Transverse colon (tissue), 4 donors: ENCODE results near the gene ST8SIA1. TPM values are rescaled to one million over a fixed set of nuclear protein-coding genes. Genes with fewer than 3 reads are reported as not detected.

Source experiments
- DNase-seq: peaks from one replicate; pipeline ENCODE4 v3.0.0-alpha.2; 2019
- H3K27ac ChIP-seq, 4 donors: fragments of 200-600 bp; sonication (generic); 2 replicates each; pipeline ENCODE4 v1.5.1; 2016 to 2018; ENCODE audit warnings: inconsistent platforms in 4 of 4
- H3K27me3 ChIP-seq: fragments of 200-600 bp; sonication (generic); 2 replicates; pipeline ENCODE4 v1.5.1; 2017; ENCODE audit warnings: inconsistent platforms
- H3K36me3 ChIP-seq, 4 donors: fragments of 200-600 bp; sonication (generic); 2 replicates each; pipeline ENCODE4 v1.5.1; 2017 to 2019; ENCODE audit warnings: inconsistent platforms in 4 of 4
- H3K4me1 ChIP-seq, 4 donors: fragments of 200-600 bp; sonication (generic); 2 replicates each; pipeline ENCODE4 v1.5.1; 2017 to 2020; ENCODE audit warnings: inconsistent platforms in 4 of 4
- H3K4me3 ChIP-seq, 4 donors: fragments of 200-600 bp; sonication (generic); 1 replicate in 1 of 4; 2 replicates in 3 of 4; pipeline versions ENCODE4 v1.5.1 to v1.6.1; 2017 to 2019; ENCODE audit warnings: inconsistent platforms in 4 of 4
- H3K9me3 ChIP-seq, 2 donors: fragments of 200-600 bp; sonication (generic); 2 replicates each; pipeline ENCODE4 v1.5.1; 2017 to 2019; ENCODE audit warnings: inconsistent platforms in 2 of 2
- CTCF ChIP-seq, 5 experiments: fragments of 200-600 bp in 3 of 5; fragments of 450-650 bp in 2 of 5; sonication (generic) in 3 of 5; IDR thresholded peaks; 1 replicate in 2 of 5; 2 replicates in 3 of 5; pipeline ENCODE4 v1.5.1; 2016 to 2017; ENCODE audit warnings: antibody characterized with exemption in 5 of 5, inconsistent platforms in 3 of 5, mild to moderate bottlenecking in 2 of 5, moderate library complexity in 1 of 5
- EP300 ChIP-seq: sonication (generic); formaldehyde crosslinking; IDR thresholded peaks from one replicate; pipeline ENCODE4 v1.6.1; 2017; ENCODE audit warnings: antibody characterized with exemption, low read depth
- POLR2A ChIP-seq: fragments of 450-650 bp; IDR thresholded peaks from one replicate; pipeline ENCODE4 v1.6.1; 2016; ENCODE audit warnings: antibody characterized with exemption, mild to moderate bottlenecking, moderate library complexity
- POLR2AphosphoS5 ChIP-seq, 3 donors: sonication (generic); formaldehyde crosslinking; IDR thresholded peaks; one replicate each; pipeline ENCODE4 v1.6.1; 2016; ENCODE audit warnings: antibody characterized with exemption in 3 of 3
- WGBS, 2 donors: methylation state at CpG; one replicate each; pipeline ENCODE4 v1.1.5; 2018; ENCODE audit warnings: low coverage in 1 of 2; 5-methylcytosine and 5-hydroxymethylcytosine counted together
- in situ Hi-C, 4 donors: fragments of 200-750 bp; cut with MboI; loops; one replicate each; pipeline versions ENCODE4 v1.15.0 to v1.15.1; 2017; ENCODE audit warnings: low sequenced_read_pairs in 3 of 4, low pct_ligation_motif_present in 1 of 4, low pct_unique_long_range_greater_than_20kb in 1 of 4
- intact Hi-C: fragments of 100-400 bp; cut with DNase I; formaldehyde crosslinking; loops from one replicate; pipeline ENCODE4 v1.15.1; 2023; ENCODE audit warnings: low total_unique reads
- total RNA-seq, 4 donors: library from RNA; depleted of rRNA; stranded (reverse); fragments of >200 nt; gene quantifications; one replicate each; pipeline ENCODE4 v1.1.0, GENCODE V29; 2016

ST8SIA1 gene
- total RNA-seq, 4 donors from 2014 or later = 1.4 to 4.5 (median 3.9) TPM

- 83 to 84% methylated on average over 1 to 4 of the region's 4 CpGs for WGBS, 2 donors
- no peaks in the 10 kb centered on the region for H3K27me3 ChIP-seq
- in situ Hi-C loops (no loop called here), intact Hi-C loops (no loop called here)
- peak overlapping the region; percentile 40 to 60 (median 58) for H3K27ac ChIP-seq
- H3K36me3 ChIP-seq = no peaks in the 10 kb centered on the region
- no peaks in the 10 kb centered on the region for H3K9me3 ChIP-seq
- H3K4me3 ChIP-seq = no peak overlapping the region
- no peak for DNase-seq
- H3K4me1 ChIP-seq = peaks cover 0 to 5% (median 0%) of the 10 kb centered on the region in 4 donors
- TF ChIP-seq CTCF (IDR thresholded peaks at IDR 0.05) (no peak), POLR2AphosphoS5 (IDR thresholded peaks at IDR 0.05) (no peak), EP300 (no peak), POLR2A (no peak)
Observed at GRCh38 chr12:22283508-22283907, 51.0 kb downstream of the ST8SIA1 start.

- WGBS, 2 donors = 67 to 76% methylated on average over 3 of the region's 3 CpGs
- Histone ChIP-seq H3K4me1 (peaks cover 0 to 5% (median 0%) of the 10 kb centered on the region in 4 donors), H3K4me3 (no peak overlapping the region), H3K36me3 (no peaks in the 10 kb centered on the region), H3K27me3 (no peaks in the 10 kb centered on the region), H3K27ac (peak overlapping the region; percentile 40 to 60 (median 58)), H3K9me3 (no peaks in the 10 kb centered on the region)
- intact Hi-C loops (no loop called here), in situ Hi-C loops (no loop called here)
- DNase-seq = no peak
- TF ChIP-seq POLR2AphosphoS5 (IDR thresholded peaks at IDR 0.05) (no peak), CTCF (IDR thresholded peaks at IDR 0.05) (no peak), EP300 (no peak), POLR2A (no peak)
Observed at GRCh38 chr12:22283006-22283506, 51.5 kb downstream of the ST8SIA1 start.

- DNase-seq = no peak
Observed at GRCh38 chr12:22282283-22282682, 52.2 kb downstream of the ST8SIA1 start.

GRCh38 chr12:22276867-22277266, 57.6 kb downstream of the ST8SIA1 start:
- WGBS, 2 donors = 57 to 59% methylated on average over 3 of the region's 3 CpGs
- Histone ChIP-seq H3K9me3 (no peaks in the 10 kb centered on the region), H3K4me1 (peaks cover 0 to 9% (median 3%) of the 10 kb centered on the region in 4 donors), H3K4me3 (no peak overlapping the region), H3K27me3 (no peaks in the 10 kb centered on the region), H3K36me3 (no peaks in the 10 kb centered on the region), H3K27ac (peak overlapping the region; percentile 74 to 85 (median 80))
- DNase-seq = no peak
- no peak for TF ChIP-seq CTCF (IDR thresholded peaks at IDR 0.05)
- TF ChIP-seq POLR2A = no peak
- no peak for TF ChIP-seq POLR2AphosphoS5 (IDR thresholded peaks at IDR 0.05)
- no peak for TF ChIP-seq EP300
- in situ Hi-C loops (no loop called here), intact Hi-C loops (no loop called here)

More at GRCh38 chr12:22282283-22282682, 52.2 kb downstream of the ST8SIA1 start:
- Histone ChIP-seq H3K4me1 (peaks cover 0 to 5% (median 0%) of the 10 kb centered on the region in 4 donors), H3K27me3 (no peaks in the 10 kb centered on the region), H3K36me3 (no peaks in the 10 kb centered on the region), H3K4me3 (no peak overlapping the region), H3K9me3 (no peaks in the 10 kb centered on the region), H3K27ac (peak overlapping the region; percentile 40 to 60 (median 58))
- whole genome bisulfite sequencing, 2 donors = 76 to 78% methylated on average over 3 to 6 of the region's 6 CpGs
- intact Hi-C loops = no loop called here
- no peak for TF ChIP-seq EP300
- TF ChIP-seq CTCF (IDR thresholded peaks at IDR 0.05) = no peak
- no peak for TF ChIP-seq POLR2A
- no peak for TF ChIP-seq POLR2AphosphoS5 (IDR thresholded peaks at IDR 0.05)
- in situ Hi-C loops = no loop called here
